NCI-H748 (cell line): ENCODE measurements around the gene COBL.

Experiments used
- DNase-seq: peaks from one replicate; lab custom pipeline; 2025; ENCODE audit not compliant: unreplicated experiment; lab: John Stamatoyannopoulos, UW

The COBL gene

GRCh38 chr7:51235593-51236313 is 80.9 kb downstream of the COBL start:
- DNase-seq = no peak

- DNase-seq = no peak
Observed at GRCh38 chr7:51234609-51235308, 81.8 kb downstream of the COBL start.

GRCh38 chr7:51234139-51234538 is 82.5 kb downstream of the COBL start:
- no peak for DNase-seq

GRCh38 chr7:51233374-51233773 is 83.2 kb downstream of the COBL start:
- no peak for DNase-seq

- DNase-seq = no peak
Observed at GRCh38 chr7:51230723-51231122, 85.9 kb downstream of the COBL start.

GRCh38 chr7:51230324-51230625 is 86.3 kb downstream of the COBL start:
- no peak for DNase-seq

- DNase-seq = no peak
Observed at GRCh38 chr7:51229620-51230323, 86.8 kb downstream of the COBL start.

GRCh38 chr7:51229106-51229537 is 87.5 kb downstream of the COBL start:
- DNase-seq = no peak

- no peak for DNase-seq
Observed at GRCh38 chr7:51228386-51228958, 88.1 kb downstream of the COBL start.

- no peak for DNase-seq
Observed at GRCh38 chr7:51227861-51228260, 88.7 kb downstream of the COBL start.

- DNase-seq = no peak
Observed at GRCh38 chr7:51226916-51227535, 89.6 kb downstream of the COBL start.

- no peak for DNase-seq
Observed at GRCh38 chr7:51226063-51226755, 90.4 kb downstream of the COBL start.

GRCh38 chr7:51224811-51225595 is 91.6 kb downstream of the COBL start:
- peak; percentile 63 for DNase-seq

- DNase-seq = no peak
Observed at GRCh38 chr7:51223505-51223904, 93.1 kb downstream of the COBL start.

- DNase-seq = no peak
Observed at GRCh38 chr7:51222916-51223315, 93.7 kb downstream of the COBL start.

- DNase-seq = no peak
Observed at GRCh38 chr7:51220226-51220625, 96.4 kb downstream of the COBL start.

GRCh38 chr7:51219261-51219988 is 97.2 kb downstream of the COBL start:
- no peak for DNase-seq

GRCh38 chr7:51217804-51218203 is 98.8 kb downstream of the COBL start:
- no peak for DNase-seq

GRCh38 chr7:51214098-51214497 is 102.5 kb downstream of the COBL start:
- DNase-seq = no peak
